Activated CD4-positive, alpha-beta memory T cell treated with anti-CD3 and anti-CD28 coated beads for 36 hours (primary cell): ENCODE data around the gene HBG1. TPM values are rescaled to one million over a fixed set of nuclear protein-coding genes. Genes with fewer than 3 reads are reported as not detected.

ENCODE experiments used
- CTCF ChIA-PET: fragments of 350-600 bp; sonication (Branson Sonifier 250); formaldehyde crosslinking; loops from one replicate; lab custom pipeline; 2021; ENCODE audit warnings: antibody characterized with exemption, inconsistent platforms; lab: Charles Lee
- POLR2A ChIA-PET: fragments of 350-600 bp; sonication (Branson Sonifier 250); formaldehyde crosslinking; loops from one replicate; lab custom pipeline; 2021; ENCODE audit warnings: antibody characterized with exemption; lab: Charles Lee
- DNase-seq: peaks from one replicate; pipeline ENCODE4 v3.0.0-alpha.2; 2020
- H3K27ac Mint-ChIP-seq: one replicate; pipeline ENCODE4 v1.8.0; 2021; ENCODE audit warnings: mixed read lengths
- H3K27me3 Mint-ChIP-seq: one replicate; pipeline ENCODE4 v1.8.0; 2021; ENCODE audit warnings: mixed read lengths
- H3K36me3 Mint-ChIP-seq: one replicate; pipeline ENCODE4 v1.8.0; 2021; ENCODE audit warnings: mixed read lengths
- H3K4me1 Mint-ChIP-seq: one replicate; pipeline ENCODE4 v1.8.0; 2021; ENCODE audit warnings: low read depth, mixed read lengths
- H3K4me3 Mint-ChIP-seq: one replicate; pipeline ENCODE4 v1.8.0; 2021; ENCODE audit warnings: mild to moderate bottlenecking, mixed read lengths
- H3K9me3 Mint-ChIP-seq: one replicate; pipeline ENCODE4 v1.8.0; 2021; ENCODE audit warnings: mixed read lengths
- intact Hi-C: fragments of 100-400 bp; cut with micrococcal nuclease; formaldehyde crosslinking; loops from one replicate; pipeline ENCODE4 v1.15.1; 2023
- total RNA-seq, 2 experiments: library from RNA; stranded (reverse); gene quantifications; one replicate each; pipeline ENCODE4 v1.2.3, GENCODE V29; 2021

HBG1 gene
- total RNA-seq, 2 experiments from 2014 or later: not detected

DNA sequence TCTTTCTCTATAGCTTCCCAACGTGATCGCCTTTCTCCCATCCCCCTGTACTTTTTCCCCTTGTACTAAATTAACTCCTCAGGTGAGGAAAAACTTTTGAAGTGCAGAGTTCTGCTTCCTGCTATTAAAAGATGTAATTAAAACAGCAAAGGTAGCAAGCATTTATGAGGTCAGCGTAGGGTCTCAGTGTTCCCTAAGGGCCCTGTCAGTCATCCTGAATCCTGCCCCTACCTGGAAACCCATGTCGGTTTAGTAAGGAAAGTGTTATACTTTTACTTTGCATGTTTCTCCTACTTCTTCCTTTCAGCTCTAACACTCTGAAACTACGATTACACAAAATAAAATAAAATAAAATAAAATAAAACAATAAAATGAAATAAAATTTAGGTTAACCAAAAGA is 21.5 kb downstream of the HBG1 start:
- intact Hi-C loops: no loop called here
- no peak overlapping the region for H3K4me3 Mint-ChIP-seq
- H3K36me3 Mint-ChIP-seq: no peaks in the 10 kb centered on the region
- no peaks in the 10 kb centered on the region for H3K9me3 Mint-ChIP-seq
- DNase-seq: no peak
- ChIA-PET CTCF (interaction anchor here (0.6 kb wide), 1 partner anchor 121 kb away, joined by 3 read pairs; no protein-coding TSS in a partner anchor), POLR2A (no interaction called here)
- H3K4me1 Mint-ChIP-seq: no peaks in the 10 kb centered on the region
- no peaks in the 10 kb centered on the region for H3K27me3 Mint-ChIP-seq
- H3K27ac Mint-ChIP-seq: no peak overlapping the region

DNA sequence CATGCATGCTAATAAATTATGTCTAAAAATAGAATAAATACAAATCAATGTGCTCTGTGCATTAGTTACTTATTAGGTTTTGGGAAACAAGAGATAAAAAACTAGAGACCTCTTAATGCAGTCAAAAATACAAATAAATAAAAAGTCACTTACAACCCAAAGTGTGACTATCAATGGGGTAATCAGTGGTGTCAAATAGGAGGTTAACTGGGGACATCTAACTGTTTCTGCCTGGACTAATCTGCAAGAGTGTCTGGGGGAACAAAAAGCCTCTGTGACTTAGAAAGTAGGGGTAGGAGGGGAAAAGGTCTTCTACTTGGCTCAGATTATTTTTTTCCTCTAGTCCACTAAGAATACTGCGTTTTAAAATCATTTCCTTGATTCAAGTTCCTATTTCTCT is 22.0 kb downstream of the HBG1 start:
- Mint-ChIP-seq H3K36me3 (no peaks in the 10 kb centered on the region), H3K4me3 (no peak overlapping the region), H3K4me1 (no peaks in the 10 kb centered on the region), H3K9me3 (no peaks in the 10 kb centered on the region), H3K27me3 (no peaks in the 10 kb centered on the region), H3K27ac (no peak overlapping the region)
- intact Hi-C loops: no loop called here
- ChIA-PET POLR2A (no interaction called here), CTCF (interaction anchor here (0.6 kb wide), 1 partner anchor 121 kb away, joined by 3 read pairs; no protein-coding TSS in a partner anchor)
- DNase-seq: no peak

DNA sequence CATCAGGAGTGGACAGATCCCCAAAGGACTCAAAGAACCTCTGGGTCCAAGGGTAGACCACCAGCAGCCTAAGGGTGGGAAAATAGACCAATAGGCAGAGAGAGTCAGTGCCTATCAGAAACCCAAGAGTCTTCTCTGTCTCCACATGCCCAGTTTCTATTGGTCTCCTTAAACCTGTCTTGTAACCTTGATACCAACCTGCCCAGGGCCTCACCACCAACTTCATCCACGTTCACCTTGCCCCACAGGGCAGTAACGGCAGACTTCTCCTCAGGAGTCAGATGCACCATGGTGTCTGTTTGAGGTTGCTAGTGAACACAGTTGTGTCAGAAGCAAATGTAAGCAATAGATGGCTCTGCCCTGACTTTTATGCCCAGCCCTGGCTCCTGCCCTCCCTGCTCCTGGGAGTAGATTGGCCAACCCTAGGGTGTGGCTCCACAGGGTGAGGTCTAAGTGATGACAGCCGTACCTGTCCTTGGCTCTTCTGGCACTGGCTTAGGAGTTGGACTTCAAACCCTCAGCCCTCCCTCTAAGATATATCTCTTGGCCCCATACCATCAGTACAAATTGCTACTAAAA is 22.8 kb downstream of the HBG1 start, which contains the start of gene HBB:
TSS of gene HBB (minus strand) at position 340 of the 579 bp plus-strand sequence. CDS start at position 290, 50 bp downstream.
- Mint-ChIP-seq H3K36me3 (no peaks in the 10 kb centered on the region), H3K27ac (no peak within 1 kb of the TSS), H3K9me3 (no peaks in the 10 kb centered on the region), H3K4me1 (no peaks in the 10 kb centered on the region), H3K4me3 (no peak within 1 kb of the TSS), H3K27me3 (no peaks in the 10 kb centered on the region)
- DNase-seq: no peak
- ChIA-PET POLR2A (no interaction called here), CTCF (no interaction called here)
- intact Hi-C loops: no loop called here

DNA sequence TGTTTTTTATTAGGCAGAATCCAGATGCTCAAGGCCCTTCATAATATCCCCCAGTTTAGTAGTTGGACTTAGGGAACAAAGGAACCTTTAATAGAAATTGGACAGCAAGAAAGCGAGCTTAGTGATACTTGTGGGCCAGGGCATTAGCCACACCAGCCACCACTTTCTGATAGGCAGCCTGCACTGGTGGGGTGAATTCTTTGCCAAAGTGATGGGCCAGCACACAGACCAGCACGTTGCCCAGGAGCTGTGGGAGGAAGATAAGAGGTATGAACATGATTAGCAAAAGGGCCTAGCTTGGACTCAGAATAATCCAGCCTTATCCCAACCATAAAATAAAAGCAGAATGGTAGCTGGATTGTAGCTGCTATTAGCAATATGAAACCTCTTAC is 24.2 kb downstream of the HBG1 start:
- no peaks in the 10 kb centered on the region for H3K36me3 Mint-ChIP-seq
- no peaks in the 10 kb centered on the region for H3K4me1 Mint-ChIP-seq
- no peaks in the 10 kb centered on the region for H3K9me3 Mint-ChIP-seq
- ChIA-PET POLR2A (no interaction called here), CTCF (no interaction called here)
- no peak overlapping the region for H3K4me3 Mint-ChIP-seq
- intact Hi-C loops: no loop called here
- no peak overlapping the region for H3K27ac Mint-ChIP-seq
- no peaks in the 10 kb centered on the region for H3K27me3 Mint-ChIP-seq
- DNase-seq: no peak

DNA sequence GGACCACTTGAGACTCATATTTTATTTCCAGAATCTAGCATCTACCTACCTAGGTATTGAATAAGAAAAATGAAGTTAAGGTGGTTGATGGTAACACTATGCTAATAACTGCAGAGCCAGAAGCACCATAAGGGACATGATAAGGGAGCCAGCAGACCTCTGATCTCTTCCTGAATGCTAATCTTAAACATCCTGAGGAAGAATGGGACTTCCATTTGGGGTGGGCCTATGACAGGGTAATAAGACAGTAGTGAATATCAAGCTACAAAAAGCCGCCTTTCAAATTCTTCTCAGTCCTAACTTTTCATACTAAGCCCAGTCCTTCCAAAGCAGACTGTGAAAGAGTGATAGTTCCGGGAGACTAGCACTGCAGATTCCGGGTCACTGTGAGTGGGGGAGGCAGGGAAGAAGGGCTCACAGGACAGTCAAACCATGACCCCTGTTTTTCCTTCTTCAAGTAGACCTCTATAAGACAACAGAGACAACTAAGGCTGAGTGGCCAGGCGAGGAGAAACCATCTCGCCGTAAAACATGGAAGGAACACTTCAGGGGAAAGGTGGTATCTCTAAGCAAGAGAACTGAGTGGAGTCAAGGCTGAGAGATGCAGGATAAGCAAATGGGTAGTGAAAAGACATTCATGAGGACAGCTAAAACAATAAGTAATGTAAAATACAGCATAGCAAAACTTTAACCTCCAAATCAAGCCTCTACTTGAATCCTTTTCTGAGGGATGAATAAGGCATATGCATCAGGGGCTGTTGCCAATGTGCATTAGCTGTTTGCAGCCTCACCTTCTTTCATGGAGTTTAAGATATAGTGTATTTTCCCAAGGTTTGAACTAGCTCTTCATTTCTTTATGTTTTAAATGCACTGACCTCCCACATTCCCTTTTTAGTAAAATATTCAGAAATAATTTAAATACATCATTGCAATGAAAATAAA is 24.8 kb downstream of the HBG1 start:
- Mint-ChIP-seq H3K27ac (no peak overlapping the region), H3K9me3 (no peaks in the 10 kb centered on the region), H3K4me1 (no peaks in the 10 kb centered on the region), H3K27me3 (no peaks in the 10 kb centered on the region), H3K36me3 (no peaks in the 10 kb centered on the region), H3K4me3 (no peak overlapping the region)
- ChIA-PET POLR2A (no interaction called here), CTCF (no interaction called here)
- intact Hi-C loops: no loop called here
- DNase-seq: no peak

DNA sequence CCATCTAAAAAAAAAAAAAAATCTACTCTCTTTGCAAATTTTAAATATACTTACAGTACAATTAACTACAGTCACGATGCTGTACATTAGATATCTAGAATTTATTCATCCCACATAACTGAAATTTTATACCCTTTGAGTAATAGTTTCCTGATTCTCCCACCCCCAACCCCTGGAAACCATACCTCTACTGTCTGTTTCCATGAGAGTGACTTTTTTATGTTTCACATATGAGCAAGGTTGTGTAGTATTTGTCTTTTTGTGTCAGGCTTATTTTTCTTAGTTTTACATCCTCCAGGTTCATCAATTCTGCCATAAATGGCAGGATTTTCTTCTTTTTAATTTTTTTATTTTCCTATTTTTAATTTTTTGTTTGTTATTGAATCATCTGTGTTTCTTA is 26.0 kb downstream of the HBG1 start:
- Mint-ChIP-seq H3K27me3 (no peaks in the 10 kb centered on the region), H3K4me1 (no peaks in the 10 kb centered on the region), H3K36me3 (no peaks in the 10 kb centered on the region), H3K27ac (no peak overlapping the region), H3K4me3 (no peak overlapping the region), H3K9me3 (no peaks in the 10 kb centered on the region)
- intact Hi-C loops: no loop called here
- POLR2A ChIA-PET: no interaction called here
- no peak for DNase-seq
- CTCF ChIA-PET: no interaction called here

DNA sequence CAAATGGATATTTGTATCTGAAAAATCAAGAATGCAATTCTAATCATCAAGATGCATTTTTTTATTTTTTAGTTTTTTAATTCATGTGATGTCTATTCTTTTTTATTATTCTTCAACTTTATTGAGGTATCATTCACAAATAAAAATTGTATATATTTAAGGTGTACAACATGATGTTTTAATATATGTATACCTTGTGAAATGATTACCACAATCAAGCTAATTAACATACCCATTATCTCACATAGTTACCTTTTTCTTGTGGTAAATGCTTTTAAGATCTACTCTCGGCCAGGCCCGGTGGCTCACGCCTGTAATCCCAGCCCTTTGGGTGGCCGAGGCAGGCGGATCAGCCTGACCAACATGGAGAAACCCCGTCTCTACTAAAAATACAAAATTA is 26.5 kb downstream of the HBG1 start:
- POLR2A ChIA-PET: no interaction called here
- DNase-seq: no peak

DNA sequence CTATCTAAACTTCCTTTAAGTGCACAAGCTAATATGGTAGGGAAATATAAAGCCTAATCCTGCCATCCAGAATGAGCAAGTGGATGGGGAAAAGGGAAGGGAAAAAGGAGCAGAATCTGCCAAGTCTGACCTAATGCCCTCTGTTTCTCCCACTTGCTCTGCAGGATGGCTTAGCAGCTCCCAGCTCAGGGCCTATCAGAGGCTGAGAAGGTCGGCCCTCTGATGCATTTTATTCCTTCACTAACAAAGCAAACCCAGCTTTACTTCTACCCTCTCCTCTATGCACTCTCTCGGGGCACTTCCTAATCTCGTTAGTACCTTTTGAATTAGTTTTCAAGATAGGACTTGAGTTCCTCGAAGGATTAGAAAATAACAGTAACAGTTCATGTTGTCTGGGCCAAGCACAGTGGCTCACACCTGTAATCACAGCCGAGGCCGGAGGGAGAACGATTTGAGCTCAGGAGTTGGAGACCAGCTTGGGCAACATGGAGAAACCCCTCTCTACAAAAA is 39.2 kb downstream of the HBG1 start:
- Mint-ChIP-seq H3K27me3 (no peaks in the 10 kb centered on the region), H3K36me3 (no peaks in the 10 kb centered on the region), H3K9me3 (no peaks in the 10 kb centered on the region), H3K4me3 (no peak overlapping the region), H3K27ac (no peak overlapping the region), H3K4me1 (no peaks in the 10 kb centered on the region)
- no peak for DNase-seq
- ChIA-PET POLR2A (no interaction called here), CTCF (no interaction called here)
- intact Hi-C loops: no loop called here

More for the DNA sequence above, 26.5 kb downstream of the HBG1 start:
- Mint-ChIP-seq H3K36me3 (no peaks in the 10 kb centered on the region), H3K4me3 (no peak overlapping the region), H3K9me3 (no peaks in the 10 kb centered on the region), H3K27me3 (no peaks in the 10 kb centered on the region), H3K27ac (no peak overlapping the region), H3K4me1 (no peaks in the 10 kb centered on the region)
- CTCF ChIA-PET: no interaction called here
- intact Hi-C loops: no loop called here

DNA sequence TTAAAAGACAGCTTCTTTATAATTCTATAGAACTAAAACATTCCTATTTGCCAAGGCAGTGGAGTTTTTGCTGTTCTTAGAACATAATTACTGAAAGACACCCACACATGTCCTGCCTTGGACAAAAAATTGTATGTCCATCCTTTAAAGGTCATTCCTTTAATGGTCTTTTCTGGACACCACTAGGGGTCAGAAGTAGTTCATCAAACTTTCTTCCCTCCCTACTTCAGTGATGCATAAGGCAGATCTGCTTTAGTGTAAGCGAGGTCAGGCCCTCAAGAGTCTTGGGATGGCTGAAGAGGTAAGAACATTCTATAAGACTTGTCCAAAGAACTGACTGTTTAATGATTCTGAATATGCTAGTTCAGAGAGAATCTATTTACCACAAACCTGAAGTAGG is 44.9 kb downstream of the HBG1 start:
- Mint-ChIP-seq H3K36me3 (no peaks in the 10 kb centered on the region), H3K4me3 (no peak overlapping the region), H3K27ac (no peak overlapping the region), H3K27me3 (no peaks in the 10 kb centered on the region), H3K4me1 (no peaks in the 10 kb centered on the region), H3K9me3 (no peaks in the 10 kb centered on the region)
- POLR2A ChIA-PET: no interaction called here
- CTCF ChIA-PET: no interaction called here
- no peak for DNase-seq
- intact Hi-C loops: no loop called here

DNA sequence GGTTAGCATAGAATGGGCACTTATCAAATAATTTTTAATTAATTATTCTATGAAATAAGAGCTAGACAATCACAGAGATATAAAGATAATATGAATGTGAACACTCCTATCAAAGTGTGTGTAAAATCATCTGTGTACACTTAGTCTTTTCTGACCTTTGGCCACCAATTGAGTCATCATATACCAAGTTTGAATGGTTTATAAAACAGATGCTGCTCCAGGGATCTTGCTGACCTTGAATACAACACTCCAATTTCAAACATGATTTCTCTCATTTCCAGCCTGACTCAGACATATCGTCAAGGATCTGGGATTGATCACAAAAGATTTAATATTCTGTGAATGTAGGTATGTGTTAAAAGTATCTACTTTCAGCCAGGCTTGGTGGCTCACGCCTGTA is 46.3 kb downstream of the HBG1 start:
- POLR2A ChIA-PET: no interaction called here
- Mint-ChIP-seq H3K36me3 (no peaks in the 10 kb centered on the region), H3K4me3 (no peak overlapping the region), H3K4me1 (no peaks in the 10 kb centered on the region), H3K27ac (no peak overlapping the region), H3K27me3 (no peaks in the 10 kb centered on the region), H3K9me3 (no peaks in the 10 kb centered on the region)
- intact Hi-C loops: no loop called here
- CTCF ChIA-PET: no interaction called here
- no peak for DNase-seq

DNA sequence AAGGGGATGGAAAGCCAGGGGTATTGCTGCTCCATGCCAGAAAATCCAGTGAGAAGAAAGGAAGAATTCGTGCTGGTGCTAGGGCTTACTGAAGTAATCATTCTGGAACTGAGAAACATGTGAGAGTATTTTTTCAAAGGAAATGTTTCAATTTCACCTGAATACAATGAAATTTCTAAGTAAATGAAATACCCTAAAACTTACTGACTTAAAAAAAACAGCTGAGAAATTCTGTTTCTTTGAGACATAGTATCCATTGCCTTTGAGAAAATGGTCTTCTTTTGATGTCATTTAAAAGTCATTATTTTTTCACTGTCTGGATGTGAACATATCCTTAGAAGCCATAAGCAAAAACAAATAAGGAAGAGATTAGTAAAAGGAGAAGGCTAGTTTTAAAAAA is 49.1 kb downstream of the HBG1 start, which contains the start of gene OR51V1:
TSS of gene OR51V1 (minus strand) at position 101 of the 400 bp plus-strand sequence. CDS start at position 101, 0 bp downstream.
- H3K4me1 Mint-ChIP-seq: no peaks in the 10 kb centered on the region
- POLR2A ChIA-PET: no interaction called here
- H3K9me3 Mint-ChIP-seq: no peaks in the 10 kb centered on the region
- intact Hi-C loops: no loop called here
- DNase-seq: no peak
- CTCF ChIA-PET: no interaction called here
- no peak within 1 kb of the TSS for H3K4me3 Mint-ChIP-seq
- H3K27ac Mint-ChIP-seq: no peak within 1 kb of the TSS
- no peaks in the 10 kb centered on the region for H3K36me3 Mint-ChIP-seq
- H3K27me3 Mint-ChIP-seq: no peaks in the 10 kb centered on the region

DNA sequence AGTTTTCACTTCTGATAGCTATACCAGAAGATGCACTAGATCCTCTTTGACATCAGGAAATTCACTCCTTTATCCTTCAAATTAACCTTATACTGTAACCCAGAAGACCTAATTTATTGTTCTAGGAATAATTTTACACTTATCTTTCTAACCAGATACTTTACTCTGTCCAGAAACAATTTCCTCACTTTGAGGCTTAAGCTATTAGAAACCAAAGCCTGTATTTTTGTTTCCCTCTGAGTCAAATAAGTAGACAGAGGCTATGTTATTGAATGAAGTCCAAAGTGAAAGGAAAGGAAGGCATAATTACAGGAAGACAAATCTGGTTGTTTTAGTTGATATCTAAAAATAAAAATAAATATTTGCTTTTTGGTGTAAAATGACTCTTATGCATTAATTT is 51.4 kb downstream of the HBG1 start:
- Mint-ChIP-seq H3K36me3 (no peaks in the 10 kb centered on the region), H3K27me3 (no peaks in the 10 kb centered on the region), H3K4me1 (no peaks in the 10 kb centered on the region), H3K27ac (no peak overlapping the region), H3K9me3 (peaks cover 2% of the 10 kb centered on the region), H3K4me3 (no peak overlapping the region)
- no peak for DNase-seq
- intact Hi-C loops: no loop called here
- ChIA-PET POLR2A (no interaction called here), CTCF (no interaction called here)
